Activated gamma-delta T cell treated with Interleukin-2 at 50 U/mL for 16 hours (primary cell): ENCODE data around the gene MED31.
A peak's percentile ranks its signal among the peaks of the same experiment; 100 is the strongest.

Experiments
- DNase-seq: peaks from one replicate; pipeline ENCODE4 v3.0.0-alpha.2; 2020

The MED31 gene

DNA sequence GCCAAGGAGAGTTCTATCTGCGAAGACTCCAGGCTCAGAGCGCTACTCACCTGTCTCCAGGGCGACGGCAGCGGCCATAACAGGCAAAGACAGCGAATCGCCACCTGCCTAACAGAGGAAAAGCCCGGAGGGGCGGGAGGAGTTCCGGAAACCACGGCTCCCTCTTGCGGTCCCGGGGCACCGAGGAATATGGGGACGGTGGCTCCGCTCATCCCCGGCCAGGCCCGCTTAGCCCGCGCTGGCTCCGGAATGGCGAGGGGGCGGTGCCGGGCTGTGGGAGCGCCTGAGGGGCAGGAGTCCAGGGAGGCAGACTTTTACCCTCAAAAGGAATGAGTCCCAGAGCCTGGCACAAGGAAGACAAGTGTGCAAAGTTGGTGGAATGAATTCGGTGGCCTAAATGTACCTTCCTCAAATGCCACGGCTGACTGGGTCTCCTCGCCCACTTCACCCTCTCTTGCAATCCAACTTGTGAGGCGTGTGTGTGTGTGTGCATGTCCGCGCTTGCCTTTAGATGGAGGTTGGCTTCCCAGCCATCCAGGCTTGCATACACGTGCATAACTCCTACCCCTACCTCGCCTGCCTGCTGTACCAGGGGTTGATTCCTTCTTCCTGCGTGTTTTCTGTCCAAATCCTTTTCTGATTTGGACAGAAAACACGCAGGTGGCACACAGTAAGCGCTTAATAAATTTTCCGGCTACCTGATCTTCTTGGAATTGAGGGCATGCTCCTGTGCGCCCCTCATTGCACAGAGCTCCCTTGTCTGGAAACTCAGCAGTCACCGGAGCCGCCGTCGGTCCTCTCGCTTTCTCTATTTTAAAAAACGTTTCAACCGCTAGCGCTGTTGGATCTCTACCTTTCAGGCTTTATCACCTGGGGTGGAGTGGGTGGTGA is 3.7 kb upstream of the MED31 start:
- no peak for DNase-seq

DNA sequence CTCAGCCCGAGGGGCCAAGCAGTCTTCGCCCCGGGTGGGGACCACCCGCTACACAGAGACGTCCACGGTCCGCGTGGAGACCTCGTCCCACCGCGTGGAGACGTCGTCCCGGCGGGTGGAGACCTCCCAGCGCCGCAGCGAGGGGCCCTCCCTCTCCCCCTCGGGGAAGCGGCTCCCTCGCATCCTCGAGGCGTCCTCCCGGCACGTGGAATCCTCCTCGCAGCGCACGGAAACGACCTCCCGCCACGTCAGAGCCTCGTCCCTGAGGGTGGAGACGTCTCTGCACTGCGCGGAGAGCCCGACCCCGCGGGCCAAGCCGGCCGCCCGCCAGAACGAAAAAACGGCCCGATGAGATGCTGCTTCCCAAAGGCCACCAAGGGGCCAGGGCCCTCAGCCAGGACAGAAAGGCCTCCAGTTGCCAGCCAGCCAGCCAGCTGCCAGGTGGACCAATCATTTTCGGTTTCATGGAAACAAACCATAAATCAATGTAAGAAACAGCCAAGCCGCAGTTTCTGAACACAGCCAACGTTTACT is 581 bp upstream of the MED31 start:
- DNase-seq, result no peak

DNA sequence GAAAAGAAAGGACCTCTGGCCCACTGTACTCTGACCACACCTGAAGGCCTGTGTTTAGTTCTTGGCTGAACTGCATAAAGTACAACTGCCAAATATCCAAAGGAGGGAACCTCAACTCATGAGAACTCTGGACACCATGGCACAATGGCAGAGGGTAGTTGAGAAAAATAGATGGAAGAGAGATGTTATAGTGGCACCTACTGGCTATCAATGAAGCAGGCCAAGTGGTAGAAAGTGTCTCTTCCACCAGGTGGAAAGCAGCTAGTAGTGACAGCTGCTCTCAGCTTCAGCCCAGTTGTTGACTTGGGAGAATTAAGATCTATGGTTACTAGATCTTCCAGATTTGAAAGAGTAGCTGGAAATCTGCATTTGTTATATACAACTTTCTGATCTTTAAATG is 3.2 kb downstream of the MED31 start:
- no peak for DNase-seq

DNA sequence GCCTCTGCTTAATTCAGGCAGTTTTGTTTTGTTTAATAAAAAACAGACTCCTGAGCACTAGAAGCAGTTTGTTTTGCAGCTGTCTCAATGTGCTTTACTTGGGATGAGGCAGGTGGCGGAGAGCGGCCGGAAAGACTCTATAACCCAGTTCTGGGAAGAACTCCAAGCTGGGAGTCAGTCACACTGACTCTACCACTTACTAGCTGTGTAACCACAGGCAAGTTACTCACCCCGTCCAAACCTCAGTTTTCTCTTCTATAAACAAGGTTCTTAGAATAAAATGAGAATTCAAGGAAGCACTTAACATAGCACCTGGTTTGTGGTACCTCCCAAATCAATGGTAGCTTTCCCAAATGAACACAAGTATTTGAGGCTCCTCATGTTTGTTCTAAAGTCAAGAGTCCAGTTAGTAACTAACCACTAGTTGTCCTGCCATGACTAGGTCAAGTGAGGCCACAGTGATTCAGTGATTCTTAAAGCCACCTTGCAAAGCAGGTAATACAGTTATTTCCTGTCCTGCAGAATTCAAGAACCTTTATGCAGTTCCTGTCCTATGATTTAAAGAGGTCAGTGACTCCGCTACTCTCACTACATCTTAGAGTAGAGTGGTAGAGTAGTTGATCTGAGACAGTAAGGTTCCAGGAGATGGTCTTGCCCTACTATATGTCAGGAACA is 7.8 kb downstream of the MED31 start:
- no peak for DNase-seq

GRCh38 chr17:6642592-6642991 is 8.8 kb downstream of the MED31 start:
- DNase-seq, result no peak

DNA sequence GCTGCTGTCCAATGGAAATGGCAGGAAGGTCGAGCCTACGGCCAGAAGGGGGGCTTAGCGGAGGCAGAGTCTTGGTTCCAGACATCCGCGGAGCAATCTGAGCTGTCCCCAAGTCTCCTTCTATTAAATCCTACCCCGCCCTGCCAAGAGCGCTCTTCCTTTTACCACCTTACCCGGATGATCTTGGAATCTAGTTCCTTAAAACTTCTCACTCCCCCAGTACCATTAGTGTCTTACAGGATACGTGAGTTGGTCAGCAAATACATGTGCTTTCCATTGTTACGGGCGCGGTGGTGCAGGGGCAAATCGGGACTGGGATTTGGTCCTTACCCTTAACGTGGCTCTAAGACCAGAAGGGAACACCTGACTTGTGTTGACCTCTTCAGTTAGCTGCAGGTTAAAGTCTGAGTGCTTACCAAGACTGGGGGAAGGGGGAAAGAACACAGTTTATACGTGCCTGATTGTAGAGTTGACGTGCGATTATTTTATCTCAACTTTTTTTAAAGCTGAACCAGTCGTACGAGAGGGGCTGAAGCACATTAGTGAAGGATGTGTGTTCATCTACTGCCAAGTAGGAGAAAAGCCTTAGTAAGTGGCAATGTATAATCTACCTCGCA is 10.1 kb downstream of the MED31 start:
- DNase-seq, result no peak

- peak; percentile 92 for DNase-seq
These were observed 10.7 kb downstream of the MED31 start, which contains the start of the genes KIAA0753 and TXNDC17 for GRCh38 chr17:6640536-6641246. KIAA0753 (minus strand) TSS chr17:6640711; CDS start chr17:6635103, 5,608 bp downstream. TXNDC17 (plus strand) TSS chr17:6641060; CDS start chr17:6641083, 23 bp downstream.

- DNase-seq, result no peak
These were observed 11.5 kb downstream of the MED31 start for GRCh38 chr17:6639586-6640535.

GRCh38 chr17:6639014-6639585 is 12.3 kb downstream of the MED31 start:
- no peak for DNase-seq

- DNase-seq, result no peak
These were observed 13.1 kb downstream of the MED31 start for GRCh38 chr17:6638046-6638908.

GRCh38 chr17:6637458-6637840 is 14.0 kb downstream of the MED31 start:
- no peak for DNase-seq

- DNase-seq, result no peak
These were observed 14.6 kb downstream of the MED31 start for GRCh38 chr17:6636616-6637457.

DNA sequence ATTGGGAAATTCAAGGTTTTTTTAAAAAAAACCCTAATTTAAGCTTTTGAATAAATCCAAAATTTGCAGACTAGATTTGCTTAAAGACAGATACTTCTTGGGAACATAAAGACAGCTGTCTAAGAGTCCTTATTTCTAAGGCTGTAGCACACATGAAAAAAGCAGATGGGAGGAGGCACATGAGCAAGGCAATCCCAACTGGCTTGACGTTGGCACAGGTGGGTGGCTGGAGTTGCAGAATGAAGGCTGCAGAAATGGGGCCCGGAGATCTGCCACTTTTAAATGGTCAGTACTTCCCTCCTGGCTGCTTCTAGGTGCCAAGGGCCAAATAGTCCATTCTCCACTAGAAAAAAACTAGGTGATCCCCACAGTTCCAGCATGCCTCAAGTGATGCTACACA is 15.3 kb downstream of the MED31 start:
- no peak for DNase-seq

GRCh38 chr17:6633263-6633662 is 18.1 kb downstream of the MED31 start:
- no peak for DNase-seq

GRCh38 chr17:6632530-6632929 is 18.9 kb downstream of the MED31 start:
- no peak for DNase-seq

DNA sequence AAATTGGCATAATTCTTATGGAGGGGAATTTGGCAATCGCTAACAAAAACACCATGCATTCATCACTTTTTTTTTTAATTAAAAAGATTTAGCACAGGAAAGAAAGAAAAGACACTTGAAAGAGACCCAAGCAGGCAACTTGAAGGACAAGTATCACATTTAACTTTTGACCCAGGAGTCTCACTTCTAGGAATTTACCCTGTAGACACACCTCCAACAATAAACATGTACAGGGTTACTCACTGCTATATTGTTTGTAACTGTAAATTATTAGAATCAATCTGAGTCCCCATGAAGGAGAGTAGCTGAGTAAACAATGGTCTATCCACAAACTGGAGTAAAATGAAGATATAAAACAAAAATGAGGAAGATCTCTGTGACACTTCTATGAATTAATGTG is 21.0 kb downstream of the MED31 start:
- no peak for DNase-seq

DNA sequence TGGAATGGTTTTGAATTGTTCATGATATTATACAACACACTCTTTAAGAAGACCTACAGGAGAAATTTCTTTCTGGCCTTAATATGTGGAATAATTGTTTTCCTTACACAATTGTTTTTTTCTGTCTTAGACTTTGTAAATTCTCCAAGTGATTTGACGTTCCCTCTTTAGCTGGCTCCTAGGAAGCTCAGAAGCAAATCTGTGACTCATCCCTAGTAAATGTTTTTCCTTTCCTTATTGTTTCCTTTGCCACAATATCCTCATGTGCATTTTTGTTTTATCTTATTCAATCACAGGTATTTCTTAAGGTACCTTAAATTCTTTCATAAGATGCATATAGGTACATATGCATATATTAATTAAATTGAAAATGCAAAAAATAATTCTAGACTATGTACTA is 24.4 kb downstream of the MED31 start:
- DNase-seq, result no peak

GRCh38 chr17:6626616-6627015 is 24.8 kb downstream of the MED31 start:
- DNase-seq, result no peak

GRCh38 chr17:6623941-6624340 is 27.5 kb downstream of the MED31 start:
- DNase-seq, result no peak
